HEK293 (cell line): Measurements from ENCODE around the gene HRCT1.

ENCODE experiments used
- CTCF ChIA-PET: fragments of 350-600 bp; formaldehyde crosslinking; extraction: SDS; loops from one replicate; lab custom pipeline; 2021; ENCODE audit warnings: antibody characterized with exemption; lab: Yijun Ruan, JAX
- POLR2A ChIA-PET: fragments of 300-600 bp; formaldehyde crosslinking; extraction: SDS; loops from one replicate; lab custom pipeline; 2020; ENCODE audit warnings: antibody characterized with exemption, inconsistent platforms; lab: Yijun Ruan, JAX
- H3K27ac ChIP-seq: fragments of 200-500 bp; sonication (Bioruptor generic); 2 replicates; pipeline ENCODE4 v1.5.1; 2014; ENCODE audit warnings: low read depth, low read length, control low read depth, inconsistent platforms; ENCODE audit errors: extremely low read depth
- H3K36me3 ChIP-seq, 2 experiments: fragments of 200-500 bp in 1 of 2; sonication (Bioruptor generic) in 1 of 2; 1 replicate in 1 of 2; 2 replicates in 1 of 2; pipeline ENCODE4 v1.5.1; 2014 to 2017; ENCODE audit warnings: inconsistent platforms in 2 of 2, low read length in 2 of 2; ENCODE audit not compliant: control insufficient read depth in 2 of 2, insufficient read depth in 1 of 2
- H3K4me1 ChIP-seq: fragments of 200-500 bp; sonication (Bioruptor generic); 2 replicates; pipeline ENCODE4 v1.5.1; 2014; ENCODE audit warnings: mild to moderate bottlenecking, low read length, inconsistent platforms; ENCODE audit not compliant: control insufficient read depth, insufficient read depth
- H3K4me3 ChIP-seq: 2 replicates; pipeline ENCODE4 v1.5.1; 2011; ENCODE audit warnings: low read depth, mild to moderate bottlenecking, control low read depth, low read length, moderate library complexity
- H3K9me3 ChIP-seq: fragments of 200-500 bp; sonication (Bioruptor generic); 2 replicates; pipeline ENCODE4 v1.5.1; 2014; ENCODE audit warnings: low read depth, low read length, inconsistent platforms; ENCODE audit not compliant: control insufficient read depth, insufficient read depth
- KLF7 ChIP-seq: fragments of 450-650 bp; formaldehyde crosslinking; IDR thresholded peaks from 2 replicates; pipeline ENCODE4 v1.5.1; 2016; ENCODE audit warnings: missing biosample characterization, missing genetic modification characterization, borderline replicate concordance
- YY1 ChIP-seq: fragments of 450-650 bp; formaldehyde crosslinking; IDR thresholded peaks from 2 replicates; pipeline ENCODE4 v1.5.1; 2018; ENCODE audit warnings: missing biosample characterization, missing genetic modification characterization
- ZBTB10 ChIP-seq: fragments of 450-650 bp; formaldehyde crosslinking; IDR thresholded peaks from 2 replicates; pipeline ENCODE4 v1.5.1; 2016; ENCODE audit warnings: missing biosample characterization, missing genetic modification characterization
- ZBTB11 ChIP-seq: fragments of 450-650 bp; formaldehyde crosslinking; conservative IDR thresholded peaks from 2 replicates; pipeline ENCODE4 v1.5.1; 2016; ENCODE audit warnings: low read depth, missing biosample characterization, missing genetic modification characterization
- ZBTB48 ChIP-seq: fragments of 450-650 bp; formaldehyde crosslinking; IDR thresholded peaks from 2 replicates; pipeline ENCODE4 v1.5.1; 2016; ENCODE audit warnings: missing biosample characterization, missing genetic modification characterization
- ZEB2 ChIP-seq: fragments of 450-650 bp; formaldehyde crosslinking; IDR thresholded peaks from 2 replicates; pipeline ENCODE4 v1.5.1; 2016; ENCODE audit warnings: missing biosample characterization, missing genetic modification characterization
- ZFP37 ChIP-seq: fragments of 450-650 bp; formaldehyde crosslinking; IDR thresholded peaks from 2 replicates; pipeline ENCODE4 v1.5.1; 2016; ENCODE audit warnings: missing biosample characterization, missing genetic modification characterization
- ZIC2 ChIP-seq: fragments of 450-650 bp; formaldehyde crosslinking; IDR thresholded peaks from 2 replicates; pipeline ENCODE4 v1.5.1; 2016; ENCODE audit warnings: missing biosample characterization, missing genetic modification characterization
- ZNF10 ChIP-seq: fragments of 450-650 bp; formaldehyde crosslinking; IDR thresholded peaks from 2 replicates; pipeline ENCODE4 v1.5.1; 2017; ENCODE audit warnings: missing biosample characterization, missing genetic modification characterization
- ZNF114 ChIP-seq: fragments of 450-650 bp; formaldehyde crosslinking; IDR thresholded peaks from 2 replicates; pipeline ENCODE4 v1.5.0; 2017; ENCODE audit warnings: missing biosample characterization, missing genetic modification characterization
- ZNF2 ChIP-seq: fragments of 450-650 bp; formaldehyde crosslinking; IDR thresholded peaks from 2 replicates; pipeline ENCODE4 v1.5.1; 2016; ENCODE audit warnings: missing biosample characterization, missing genetic modification characterization
- ZNF560 ChIP-seq: fragments of 450-650 bp; formaldehyde crosslinking; IDR thresholded peaks from 2 replicates; pipeline ENCODE4 v1.5.1; 2017; ENCODE audit warnings: missing biosample characterization, missing genetic modification characterization, borderline replicate concordance
- ZNF610 ChIP-seq: fragments of 450-650 bp; formaldehyde crosslinking; IDR thresholded peaks from 2 replicates; pipeline ENCODE4 v1.5.1; 2016; ENCODE audit warnings: missing biosample characterization, missing genetic modification characterization, borderline replicate concordance
- ZNF692 ChIP-seq: fragments of 450-650 bp; formaldehyde crosslinking; IDR thresholded peaks from 2 replicates; pipeline ENCODE4 v1.5.1; 2016; ENCODE audit warnings: missing biosample characterization, missing genetic modification characterization
- ZNF707 ChIP-seq: fragments of 450-650 bp; formaldehyde crosslinking; IDR thresholded peaks from 2 replicates; pipeline ENCODE4 v1.5.1; 2016; ENCODE audit warnings: missing biosample characterization, missing genetic modification characterization
- ZNF777 ChIP-seq: fragments of 450-650 bp; formaldehyde crosslinking; IDR thresholded peaks from 2 replicates; pipeline ENCODE4 v1.5.1; 2017; ENCODE audit warnings: missing biosample characterization, missing genetic modification characterization, borderline replicate concordance
- ZSCAN16 ChIP-seq: fragments of 450-650 bp; formaldehyde crosslinking; IDR thresholded peaks from 2 replicates; pipeline ENCODE4 v1.5.1; 2016; ENCODE audit warnings: missing biosample characterization, missing genetic modification characterization

The HRCT1 gene

GRCh38 chr9:35914301-35914807 is 8.4 kb downstream of the HRCT1 start (continued):
- TF ChIP-seq ZNF610 (tag by site-specific recombination) (no peak), ZNF114 (no peak), ZFP37 (no peak), ZBTB48 (no peak), ZNF10 (tag by site-specific recombination) (no peak), ZBTB11 (no peak)

- Histone ChIP-seq H3K9me3 (no peaks in the 10 kb centered on the region), H3K4me1 (no peaks in the 10 kb centered on the region), H3K36me3 (no peaks in the 10 kb centered on the region), H3K27ac (no peak overlapping the region), H3K4me3 (no peak overlapping the region)
- ChIA-PET POLR2A (no interaction called here), CTCF (no interaction called here)
- TF ChIP-seq KLF7 (tag by site-specific recombination), result no peak
Observed at GRCh38 chr9:35915681-35916294, 9.8 kb downstream of the HRCT1 start.

- CTCF ChIA-PET, result interaction anchor here (0.5 to 1.7 kb wide), 4 partner anchors 32 to 127 kb away, joined by 3 to 4 read pairs (median 3); no protein-coding TSS in a partner anchor
- H3K9me3 ChIP-seq, result no peaks in the 10 kb centered on the region
- TF ChIP-seq ZNF692 (tag by site-specific recombination), result no peak
- no peak for TF ChIP-seq ZEB2 (tag by site-specific recombination)
- TF ChIP-seq ZNF777 (tag by site-specific recombination), result no peak
- TF ChIP-seq ZNF707 (tag by site-specific recombination), result no peak
- no peak for TF ChIP-seq ZBTB10 (tag by site-specific recombination)
- no peak for TF ChIP-seq ZNF2
- TF ChIP-seq ZNF560 (tag by site-specific recombination), result no peak
- no peak for TF ChIP-seq ZSCAN16 (tag by site-specific recombination)
- TF ChIP-seq ZIC2 (tag by site-specific recombination), result no peak
- TF ChIP-seq YY1 (tag by site-specific recombination), result no peak
- TF ChIP-seq, all 188 proteins: peak for 0
- no peaks in the 10 kb centered on the region for H3K36me3 ChIP-seq
- H3K27ac ChIP-seq, result no peak overlapping the region
- H3K4me3 ChIP-seq, result no peak overlapping the region
- H3K4me1 ChIP-seq, result no peaks in the 10 kb centered on the region
- POLR2A ChIA-PET, result no interaction called here
Observed at GRCh38 chr9:35917261-35917660, 11.3 kb downstream of the HRCT1 start.
